Breast epithelium (tissue), 3 donors: ENCODE data around the gene ALDH8A1.

Source experiments
- POLR2A ChIP-seq: fragments of 450-650 bp; IDR thresholded peaks from one replicate; pipeline ENCODE4 v1.6.1; 2016; ENCODE audit warnings: antibody characterized with exemption, mild to moderate bottlenecking, moderate library complexity
- POLR2AphosphoS5 ChIP-seq, 3 donors: sonication (generic); formaldehyde crosslinking; IDR thresholded peaks; one replicate each; pipeline ENCODE4 v1.6.1; 2017; ENCODE audit warnings: antibody characterized with exemption in 3 of 3
- TF ChIP-seq, protein P1 (sequence below), 3 donors: fragments of 450-650 bp; IDR thresholded peaks; one replicate each; pipeline ENCODE4 v1.5.1; 2016 to 2017; ENCODE audit warnings: antibody characterized with exemption in 3 of 3, mild to moderate bottlenecking in 3 of 3, moderate library complexity in 3 of 3

DNA sequence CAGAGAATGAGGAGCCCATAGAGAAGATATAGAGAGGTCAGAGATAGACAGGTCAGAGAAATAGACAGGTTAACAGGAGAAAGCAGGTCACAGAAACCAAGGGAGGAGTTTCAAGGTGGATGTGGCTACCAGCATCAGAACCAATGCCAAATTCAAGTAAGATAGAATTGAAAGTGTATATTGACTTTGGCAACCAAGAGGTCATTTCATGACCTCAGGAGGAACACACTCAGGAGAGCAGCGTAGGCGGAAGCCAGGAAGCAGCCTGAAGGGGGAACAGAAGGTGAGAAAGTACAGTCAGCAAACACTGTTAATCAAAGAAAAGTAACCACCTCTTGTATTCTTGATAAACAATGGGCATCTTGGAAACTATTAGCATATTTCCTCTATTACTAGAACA lies 33.9 kb upstream of the ALDH8A1 start:
- TF ChIP-seq POLR2A (no peak), POLR2AphosphoS5 (IDR thresholded peaks at IDR 0.05) (no peak)
- TF ChIP-seq, protein P1, sequence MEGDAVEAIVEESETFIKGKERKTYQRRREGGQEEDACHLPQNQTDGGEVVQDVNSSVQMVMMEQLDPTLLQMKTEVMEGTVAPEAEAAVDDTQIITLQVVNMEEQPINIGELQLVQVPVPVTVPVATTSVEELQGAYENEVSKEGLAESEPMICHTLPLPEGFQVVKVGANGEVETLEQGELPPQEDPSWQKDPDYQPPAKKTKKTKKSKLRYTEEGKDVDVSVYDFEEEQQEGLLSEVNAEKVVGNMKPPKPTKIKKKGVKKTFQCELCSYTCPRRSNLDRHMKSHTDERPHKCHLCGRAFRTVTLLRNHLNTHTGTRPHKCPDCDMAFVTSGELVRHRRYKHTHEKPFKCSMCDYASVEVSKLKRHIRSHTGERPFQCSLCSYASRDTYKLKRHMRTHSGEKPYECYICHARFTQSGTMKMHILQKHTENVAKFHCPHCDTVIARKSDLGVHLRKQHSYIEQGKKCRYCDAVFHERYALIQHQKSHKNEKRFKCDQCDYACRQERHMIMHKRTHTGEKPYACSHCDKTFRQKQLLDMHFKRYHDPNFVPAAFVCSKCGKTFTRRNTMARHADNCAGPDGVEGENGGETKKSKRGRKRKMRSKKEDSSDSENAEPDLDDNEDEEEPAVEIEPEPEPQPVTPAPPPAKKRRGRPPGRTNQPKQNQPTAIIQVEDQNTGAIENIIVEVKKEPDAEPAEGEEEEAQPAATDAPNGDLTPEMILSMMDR (IDR thresholded peaks at IDR 0.05) = no peak
